ENCODE results near the gene B3GAT1. TPM values are rescaled to one million over a fixed set of nuclear protein-coding genes. Genes with fewer than 3 reads are reported as not detected.
A peak's percentile ranks its signal among the peaks of the same experiment; 100 is the strongest.

The B3GAT1 gene
- total RNA-seq, 1 experiment from 2014 or later: 0.05 TPM

DNA sequence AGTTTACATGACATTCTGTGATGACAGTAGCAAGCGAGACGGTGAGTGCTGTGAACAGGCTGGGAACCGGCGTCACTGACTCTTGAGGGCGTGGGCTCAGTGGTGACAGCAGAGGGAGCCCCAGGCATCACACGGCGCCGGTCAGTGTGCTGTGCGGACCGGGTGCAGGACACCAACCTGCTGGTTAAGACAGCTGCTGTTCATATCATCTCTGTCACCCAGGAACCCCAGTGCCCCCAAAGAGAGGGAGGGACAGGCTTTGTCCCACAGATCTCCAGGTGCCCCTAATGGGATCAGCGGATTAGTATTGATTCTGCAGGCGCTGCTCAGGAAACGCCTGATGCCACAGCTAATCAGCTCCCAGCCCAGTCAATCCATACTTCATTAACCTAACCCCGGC lies 18.4 kb downstream of the B3GAT1 start:
- DNase-seq (ENCODE audit: extremely low read depth, low read depth): peak; percentile 17

DNA sequence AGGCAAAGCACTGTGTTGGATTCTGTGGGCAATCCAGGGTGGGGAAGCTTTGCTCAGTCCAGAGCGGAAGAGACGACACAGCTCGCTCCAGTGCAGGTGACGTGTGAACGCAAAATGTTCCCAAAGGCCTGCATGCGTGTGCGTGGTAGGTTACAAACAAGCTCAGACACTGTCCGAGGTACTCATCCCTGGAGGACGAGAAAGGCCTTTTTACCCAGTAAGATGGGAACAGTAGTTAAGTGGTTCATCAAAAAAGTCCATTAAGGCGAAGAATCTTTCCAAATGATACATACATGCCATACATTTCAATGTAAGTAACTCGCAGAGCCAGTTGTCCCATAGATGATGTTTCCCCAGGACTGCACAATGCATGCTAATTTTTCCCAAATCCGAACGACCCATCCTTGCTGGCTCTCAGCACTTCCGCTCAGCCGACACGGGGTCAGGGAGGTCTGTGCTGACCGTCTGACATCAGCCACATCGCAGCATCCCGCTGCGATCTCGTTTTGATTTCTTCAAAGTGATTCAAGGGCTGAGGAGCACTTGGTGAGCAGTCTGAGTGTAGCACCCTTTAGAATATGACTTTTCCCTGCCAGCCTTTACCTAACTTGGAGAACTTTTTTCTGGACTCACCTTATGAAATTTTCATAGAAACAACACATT lies 19.0 kb downstream of the B3GAT1 start:
- DNase-seq (ENCODE audit: extremely low read depth, low read depth): no peak

DNA sequence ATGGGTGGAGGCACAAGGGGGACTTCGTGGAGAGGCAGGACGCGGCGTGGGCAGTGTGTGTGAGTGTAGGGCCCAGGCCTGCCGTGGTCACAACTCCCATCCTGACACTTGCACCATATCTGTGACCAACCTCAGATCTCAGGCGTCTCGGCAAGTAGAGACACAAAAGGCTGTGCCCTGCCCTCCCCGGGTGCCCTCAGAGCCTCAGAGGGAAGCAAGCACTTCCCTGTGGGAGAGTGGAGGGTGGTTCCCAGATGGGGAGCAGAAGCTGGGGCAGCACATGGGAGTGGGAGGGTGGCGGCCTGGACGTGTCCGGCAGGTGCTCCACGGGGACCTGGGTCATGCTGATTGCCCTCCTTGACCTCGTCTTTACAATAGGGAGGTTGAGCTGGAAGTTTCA lies 20.4 kb downstream of the B3GAT1 start:
- no peak for DNase-seq (ENCODE audit: extremely low read depth, low read depth)

DNA sequence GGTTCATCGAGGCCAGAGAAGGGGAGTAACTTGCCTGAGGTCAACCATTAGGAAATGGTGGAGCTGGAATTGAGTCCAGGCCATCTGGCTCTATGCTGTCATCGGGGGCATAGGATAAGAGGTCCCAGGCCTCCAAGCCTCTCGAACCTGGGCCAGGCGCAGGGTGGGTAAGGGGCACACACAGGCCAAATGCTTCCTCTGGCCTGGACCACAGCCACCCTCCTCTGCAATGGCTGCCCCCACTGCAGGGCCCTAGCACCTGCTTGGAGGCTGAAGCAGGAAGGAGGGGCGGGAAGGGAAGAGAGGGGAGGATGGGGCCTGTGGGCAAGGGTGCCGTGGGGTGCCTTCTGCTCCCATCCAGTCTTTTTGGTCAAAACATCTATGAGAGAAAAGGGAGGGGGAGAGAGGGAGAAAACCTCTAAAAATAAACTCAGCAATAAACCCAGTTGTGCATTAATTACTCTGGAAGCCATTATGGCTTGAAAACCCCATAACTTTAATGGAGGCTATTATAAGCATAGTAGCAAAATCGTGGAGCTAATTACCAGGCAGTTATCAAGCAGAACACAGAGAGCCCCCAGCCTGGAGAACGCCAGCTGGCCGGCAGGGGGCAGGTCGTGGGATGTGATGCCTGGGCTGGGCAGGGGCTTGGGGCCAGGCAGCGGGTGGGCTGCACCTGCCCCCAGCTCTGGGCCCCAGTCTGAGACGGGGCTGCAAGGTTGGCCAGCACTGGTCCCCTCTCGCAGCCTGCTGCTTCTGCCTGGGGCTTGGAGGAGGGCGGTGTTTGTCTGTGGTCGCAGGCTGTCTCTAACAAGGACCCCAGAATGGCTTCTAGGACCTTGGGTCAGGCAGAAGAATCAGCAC lies 21.1 kb downstream of the B3GAT1 start:
- DNase-seq (ENCODE audit: extremely low read depth, low read depth): no peak

DNA sequence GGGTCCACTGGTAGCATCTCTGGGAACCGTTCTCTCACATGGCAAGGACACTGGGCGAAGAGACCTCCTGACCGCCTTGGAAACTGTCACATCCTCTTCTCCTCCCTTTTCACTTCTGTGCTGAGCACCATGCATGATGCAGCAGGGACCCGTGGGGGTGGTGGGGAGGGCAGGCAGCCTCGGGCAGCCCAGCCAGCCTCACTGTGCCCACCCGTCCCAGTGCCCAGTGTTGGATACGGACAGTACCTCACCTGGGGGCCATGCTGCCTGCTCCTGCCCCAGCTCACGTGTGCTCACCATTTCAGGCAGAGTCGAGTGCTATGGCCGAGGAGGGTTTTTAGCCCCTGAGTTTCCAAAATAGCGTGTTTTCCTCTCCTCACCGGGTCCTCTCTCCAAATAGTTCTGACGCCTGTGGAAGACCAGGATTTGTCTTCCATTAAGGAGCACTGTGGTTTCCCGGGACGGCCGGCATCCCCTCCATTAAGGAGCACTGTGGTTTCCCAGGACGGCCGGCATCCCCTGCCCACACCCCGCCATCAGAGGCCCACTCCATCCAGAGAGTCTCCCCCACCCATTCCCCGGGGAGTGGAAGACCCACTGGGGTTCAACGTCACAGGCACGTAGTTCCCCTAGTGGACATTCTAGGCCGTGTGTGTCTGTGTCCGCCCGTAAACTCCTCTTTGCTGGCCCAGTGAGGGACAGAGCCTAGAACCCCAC lies 22.4 kb downstream of the B3GAT1 start:
- no peak for DNase-seq (ENCODE audit: extremely low read depth, low read depth)

DNA sequence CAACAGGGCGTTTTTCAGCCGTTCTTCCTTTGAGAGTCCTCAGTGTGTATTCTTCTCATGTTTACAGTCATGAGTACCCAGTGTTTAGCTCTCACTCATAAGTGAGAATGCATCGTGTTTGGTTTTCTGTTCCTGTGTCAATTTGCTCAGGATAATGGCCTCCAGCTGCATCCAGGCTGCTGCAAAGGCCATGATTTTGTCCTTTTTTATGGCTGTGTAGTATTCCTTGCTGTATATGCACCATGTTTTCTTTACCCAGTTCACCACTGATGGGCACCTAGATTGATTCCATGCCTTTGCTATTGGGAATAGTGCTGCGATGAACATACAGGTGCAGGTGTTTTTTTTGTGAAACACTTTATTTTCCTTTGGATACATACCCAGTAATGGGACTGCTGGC lies 23.5 kb downstream of the B3GAT1 start:
- DNase-seq (ENCODE audit: extremely low read depth, low read depth): no peak

DNA sequence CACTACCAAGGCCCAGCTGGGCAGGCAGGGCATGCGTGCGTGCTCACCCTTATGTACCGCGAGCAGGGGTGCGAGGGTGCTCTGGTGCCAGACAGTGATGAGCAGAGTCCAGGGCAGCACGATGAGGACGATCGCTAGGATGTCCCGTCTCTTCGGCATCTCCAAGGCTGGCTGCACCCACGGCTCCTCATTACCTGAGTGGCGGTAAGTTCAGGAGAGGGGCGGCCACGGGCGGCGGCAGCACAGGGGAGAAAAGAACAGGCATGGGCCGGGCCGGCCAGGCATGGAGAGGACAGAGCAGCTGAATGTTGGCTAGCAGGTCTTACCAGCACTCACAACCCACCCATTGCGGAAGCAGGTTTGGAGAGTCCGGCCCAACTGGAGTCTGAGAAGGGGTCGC lies 24.5 kb downstream of the B3GAT1 start:
- DNase-seq (ENCODE audit: extremely low read depth, low read depth): no peak

DNA sequence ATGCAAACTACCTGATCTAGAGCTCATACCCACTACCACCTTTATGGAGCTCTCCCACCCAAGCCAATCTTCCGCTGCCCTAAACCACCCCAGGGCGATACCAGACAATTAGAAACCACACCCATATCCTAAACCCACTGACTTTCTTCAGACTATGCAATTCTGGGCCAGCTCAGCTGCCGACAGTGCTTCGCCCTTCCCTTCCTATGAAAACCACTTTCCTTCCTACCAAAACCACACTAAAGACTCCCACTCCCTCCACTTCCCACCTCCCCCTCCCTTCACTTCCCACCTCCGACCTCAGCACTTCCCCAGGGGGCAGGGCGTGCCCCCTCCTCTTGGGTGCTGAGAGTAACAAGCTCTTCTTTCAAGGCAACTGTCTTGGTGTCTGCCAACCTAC lies 25.1 kb downstream of the B3GAT1 start:
- no peak for DNase-seq (ENCODE audit: extremely low read depth, low read depth)

DNA sequence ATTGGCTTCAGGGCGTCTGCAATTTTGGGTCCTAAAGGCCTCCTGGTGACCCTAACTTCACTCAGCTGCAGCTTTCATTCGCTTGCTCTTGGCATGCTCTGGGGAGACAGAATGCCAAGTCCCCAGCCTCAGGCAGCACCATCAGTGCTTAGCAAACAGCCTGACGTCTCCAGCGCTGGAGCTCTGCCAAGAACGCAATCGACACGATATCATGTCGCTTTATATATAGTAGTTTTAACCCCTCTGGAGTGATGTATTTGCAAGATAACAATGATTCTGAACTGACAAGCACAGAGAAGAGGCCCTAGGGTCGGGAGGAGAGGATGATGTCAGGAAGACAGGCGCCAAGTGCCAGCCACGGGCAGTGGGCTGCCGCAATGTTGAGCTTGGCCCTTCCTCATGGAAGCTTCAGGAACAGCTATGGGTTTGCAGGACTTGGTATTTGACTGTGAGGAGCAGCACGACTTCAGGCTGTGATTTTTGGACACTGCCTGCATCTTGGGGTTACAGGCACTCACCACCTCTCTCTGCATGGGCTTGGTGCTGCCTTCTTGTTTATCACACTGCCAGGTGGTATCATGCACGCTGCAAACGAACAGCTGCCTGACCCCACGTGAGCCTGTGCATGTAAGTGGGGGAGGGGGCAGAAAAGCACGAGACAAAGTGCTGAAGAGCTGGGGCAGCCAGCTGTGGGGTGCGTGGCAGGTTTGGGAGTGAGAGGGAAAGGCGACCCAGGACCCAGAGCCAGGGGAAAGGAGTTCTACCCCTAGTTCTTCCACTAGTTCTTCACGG lies 26.1 kb downstream of the B3GAT1 start:
- DNase-seq (ENCODE audit: extremely low read depth, low read depth): no peak

DNA sequence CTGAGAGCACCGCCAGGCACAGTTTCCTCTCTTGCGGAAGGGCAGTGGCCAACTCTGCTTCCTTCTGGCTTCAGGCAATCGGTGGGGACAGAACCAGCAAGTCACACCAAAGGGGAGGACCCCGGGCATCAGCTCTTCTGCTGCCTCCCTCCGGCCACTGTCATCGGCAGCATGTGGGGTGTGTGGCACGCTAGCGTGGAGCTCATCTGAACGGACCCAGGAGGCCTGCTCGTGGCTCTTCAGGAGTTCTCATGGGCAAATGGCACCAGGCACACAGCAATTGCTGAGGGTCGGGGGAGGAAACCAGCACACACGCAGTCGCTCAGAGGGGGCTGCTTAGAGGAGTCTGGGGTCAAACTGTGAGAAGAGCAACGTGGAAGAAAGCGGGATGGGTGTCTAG lies 26.9 kb downstream of the B3GAT1 start:
- no peak for DNase-seq (ENCODE audit: extremely low read depth, low read depth)

DNA sequence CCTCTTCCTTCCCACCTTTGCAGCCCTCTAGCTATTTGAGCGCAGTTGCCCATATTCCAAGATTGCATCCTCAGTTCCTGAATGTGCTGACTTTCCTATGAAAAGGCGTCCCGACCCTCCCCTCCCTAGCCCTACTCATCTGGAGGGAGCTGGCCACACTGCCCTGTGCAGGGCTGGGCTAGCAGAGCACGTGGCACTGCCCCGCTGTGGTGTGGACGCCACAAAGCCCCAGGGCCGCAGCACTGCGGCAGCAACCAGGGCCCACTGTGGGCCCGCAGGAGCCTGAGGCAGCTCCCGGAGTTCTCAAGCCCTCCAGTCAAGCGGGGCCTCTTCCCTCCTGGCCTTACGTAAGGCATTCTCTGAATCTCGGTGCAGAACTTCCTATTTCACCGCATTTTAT lies 27.6 kb downstream of the B3GAT1 start:
- no peak for DNase-seq (ENCODE audit: extremely low read depth, low read depth)

DNA sequence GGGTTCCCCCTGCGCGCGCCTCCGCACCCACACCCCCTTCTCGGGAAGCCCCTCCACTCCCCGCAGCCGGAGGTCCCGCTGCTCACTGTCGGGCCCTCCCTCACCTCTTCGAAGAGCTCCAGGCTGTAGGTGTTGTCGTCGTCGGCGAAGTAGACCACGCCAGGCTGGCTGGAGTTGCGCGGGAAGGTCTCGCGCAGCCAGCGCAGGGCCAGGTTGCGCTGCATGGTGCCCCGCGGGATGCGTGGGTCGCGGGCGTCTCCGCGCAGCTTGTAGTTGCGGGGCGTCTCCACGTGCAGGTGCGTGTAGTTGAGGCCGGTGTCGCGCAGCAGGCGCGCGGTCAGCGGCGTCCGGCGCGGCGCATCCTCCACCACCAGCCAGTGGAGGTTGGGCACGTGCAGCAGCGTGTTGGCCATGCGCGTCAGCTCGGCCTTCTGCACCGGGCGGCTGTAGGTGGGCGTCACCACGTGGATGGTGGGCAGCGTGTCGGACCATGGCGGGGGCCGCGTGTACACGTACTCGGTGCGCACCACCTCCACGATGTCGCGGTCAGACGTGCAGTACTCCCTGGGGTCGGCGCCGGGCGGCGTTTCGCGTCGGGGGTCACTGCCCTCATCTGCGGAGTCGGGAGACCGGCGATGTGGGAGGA lies 28.3 kb downstream of the B3GAT1 start:
- no peak for DNase-seq (ENCODE audit: extremely low read depth, low read depth)

DNA sequence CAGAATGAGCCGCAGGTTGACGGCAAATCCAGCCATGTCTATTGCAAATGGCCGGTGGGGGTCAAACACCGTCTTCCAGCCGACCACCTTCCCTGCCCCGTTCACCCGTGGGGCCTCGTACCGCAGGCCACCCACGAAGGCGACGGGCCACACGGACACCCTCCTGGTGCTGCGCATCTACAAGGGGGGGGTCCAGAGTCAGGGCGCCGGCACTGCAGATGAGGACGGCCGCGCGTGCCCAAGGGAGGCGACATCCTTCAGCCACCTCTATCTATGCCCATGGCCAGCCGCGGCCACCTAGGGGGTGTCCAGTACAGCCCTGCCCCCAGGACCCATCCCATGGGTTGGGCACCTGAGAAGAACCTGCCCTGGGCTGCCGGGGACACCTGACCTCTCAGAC lies 29.2 kb downstream of the B3GAT1 start:
- no peak for DNase-seq (ENCODE audit: extremely low read depth, low read depth)

DNA sequence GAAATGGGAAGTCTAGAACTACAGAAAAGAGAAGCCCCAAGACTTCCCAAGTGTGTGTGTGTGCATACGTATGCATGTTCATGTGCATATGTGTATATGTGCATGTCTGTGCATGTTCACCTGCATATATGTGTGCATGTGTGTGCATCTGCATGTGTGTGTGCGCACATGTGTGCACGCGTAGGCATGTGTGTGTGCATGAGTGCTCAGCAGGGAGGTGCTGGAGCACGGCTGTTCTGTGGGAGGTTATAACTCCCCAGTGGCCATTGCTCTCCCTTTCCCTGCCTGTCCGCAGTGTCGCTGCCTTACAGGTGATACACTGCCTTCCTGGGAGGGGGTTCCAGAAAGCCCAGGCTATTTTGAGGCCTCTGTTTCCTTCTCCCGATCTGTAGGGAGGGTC lies 29.8 kb downstream of the B3GAT1 start:
- DNase-seq (ENCODE audit: extremely low read depth, low read depth): no peak

DNA sequence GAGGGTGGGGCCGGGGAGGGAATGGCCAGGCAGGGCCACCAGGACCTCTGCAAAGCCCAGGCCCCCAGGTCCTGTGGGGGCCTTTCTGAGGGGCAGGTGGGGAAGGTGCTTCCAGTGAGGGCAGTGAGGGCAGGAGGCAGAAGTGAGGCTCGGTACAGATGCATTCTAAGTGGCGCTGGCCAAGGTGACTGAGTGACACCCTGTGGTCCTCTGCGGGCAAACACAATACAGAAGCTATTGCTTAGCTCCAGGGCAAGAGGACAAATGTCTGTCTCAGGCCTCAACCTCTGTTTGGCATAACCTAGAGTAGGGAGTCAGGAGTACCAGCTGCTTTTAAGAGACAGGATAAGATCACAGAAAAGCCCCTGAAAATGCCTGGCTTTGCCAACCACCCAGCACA lies 31.3 kb downstream of the B3GAT1 start:
- DNase-seq (ENCODE audit: extremely low read depth, low read depth): no peak

DNA sequence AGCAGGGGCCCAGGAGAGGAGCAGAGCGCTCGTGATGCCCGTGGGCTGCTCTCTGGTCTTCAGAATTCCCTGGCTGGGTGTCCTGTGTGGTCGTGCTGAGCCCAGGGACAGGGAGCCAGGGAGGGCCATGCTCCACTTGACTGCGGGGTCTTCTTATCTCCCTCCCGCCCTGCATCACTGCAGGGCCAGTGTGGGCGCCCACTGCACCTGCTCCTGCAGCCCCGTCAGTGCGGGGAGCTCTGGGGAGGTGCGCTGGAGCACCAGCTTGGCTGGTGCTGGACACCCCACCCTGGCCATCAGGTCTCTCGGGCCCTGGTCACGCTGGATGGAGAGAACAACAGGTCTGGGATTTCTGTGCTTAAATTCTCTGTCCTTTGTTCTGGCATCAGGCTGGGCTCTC lies 31.8 kb downstream of the B3GAT1 start:
- no peak for DNase-seq (ENCODE audit: extremely low read depth, low read depth)

DNA sequence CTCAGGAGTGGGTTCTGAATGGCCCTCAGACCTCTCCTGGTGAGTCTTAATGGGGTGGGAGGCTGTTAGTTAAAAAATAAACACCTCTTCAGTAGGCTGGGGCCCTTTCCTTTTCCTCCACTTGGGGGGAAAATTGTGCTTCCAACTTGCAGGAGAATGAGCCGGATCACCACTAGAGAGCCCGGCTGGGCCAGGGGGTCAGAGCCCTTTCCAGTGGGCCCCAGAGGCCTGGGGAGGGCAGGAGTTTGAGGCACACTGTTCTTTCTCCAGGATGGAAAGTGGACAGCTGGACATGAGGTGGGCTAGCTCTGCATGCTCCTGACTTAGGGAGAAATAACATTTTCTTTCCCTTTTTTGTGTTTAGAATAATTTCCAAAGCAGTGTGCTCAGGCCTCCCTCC lies 32.8 kb downstream of the B3GAT1 start:
- no peak for DNase-seq (ENCODE audit: extremely low read depth, low read depth)

DNA sequence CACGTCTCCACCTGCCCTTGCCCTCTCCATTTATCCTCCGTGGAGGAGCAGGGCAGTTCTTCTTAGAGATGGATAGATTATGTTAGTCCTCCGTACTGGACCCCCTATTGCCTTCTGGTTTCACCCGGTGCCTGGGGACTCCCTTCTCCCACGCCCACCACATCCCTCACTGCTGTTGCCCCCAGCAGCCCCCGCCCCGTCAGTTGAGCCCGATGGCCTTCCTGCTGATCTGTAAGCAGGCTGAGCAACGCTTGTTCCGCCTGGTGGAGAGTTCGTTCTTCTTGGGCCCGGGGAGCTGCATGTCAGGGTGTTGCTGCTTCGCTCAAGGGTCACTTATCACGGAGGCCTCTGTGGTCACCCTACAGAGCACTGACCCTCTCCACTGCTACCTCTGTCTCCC lies 34.2 kb downstream of the B3GAT1 start:
- no peak for DNase-seq (ENCODE audit: extremely low read depth, low read depth)

DNA sequence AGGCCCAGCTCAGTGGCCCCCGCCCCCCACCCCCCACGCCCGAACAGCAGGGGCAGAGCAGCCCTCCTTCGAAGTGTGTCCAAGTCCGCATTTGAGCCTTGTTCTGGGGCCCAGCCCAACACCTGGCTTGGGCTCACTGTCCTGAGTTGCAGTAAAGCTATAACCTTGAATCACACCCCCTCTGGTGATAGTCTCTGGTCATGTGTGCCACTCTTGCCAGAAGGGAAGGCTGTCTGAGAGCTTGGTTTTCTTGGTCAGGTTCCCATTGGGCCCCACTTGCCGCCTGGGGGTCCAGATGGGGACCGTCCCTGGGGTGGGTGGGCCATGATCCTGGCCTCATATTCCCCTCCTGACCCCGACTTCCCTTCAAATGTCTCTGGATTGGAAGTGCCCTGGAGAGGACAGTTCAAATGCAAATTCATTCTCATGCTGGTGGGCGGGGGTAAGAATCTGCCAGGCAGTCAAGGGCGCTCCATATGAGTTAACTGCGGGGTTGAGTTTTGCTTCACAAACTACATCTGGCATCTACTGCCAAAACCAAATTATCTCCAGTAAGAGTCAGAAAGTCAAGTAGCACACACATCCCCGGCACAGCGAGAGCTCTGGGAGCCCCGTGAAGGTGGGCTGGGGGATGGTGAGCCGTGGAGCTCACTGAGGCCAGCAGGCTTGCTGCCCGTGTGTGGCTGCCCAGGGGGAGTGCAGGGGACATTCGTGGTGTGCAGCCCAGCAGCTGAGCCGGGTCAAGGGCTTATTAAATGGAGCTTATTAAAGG lies 35.7 kb downstream of the B3GAT1 start:
- DNase-seq (ENCODE audit: extremely low read depth, low read depth): no peak
